Measurements from ENCODE around the gene COPS3.
A peak's percentile ranks its signal among the peaks of the same experiment; 100 is the strongest.

COPS3 gene

GRCh38 chr17:17242246-17242645 lies 38.8 kb downstream of the COPS3 start:
- DNase-seq (ENCODE audit: low read depth in 2 of 2), result no peak

DNA sequence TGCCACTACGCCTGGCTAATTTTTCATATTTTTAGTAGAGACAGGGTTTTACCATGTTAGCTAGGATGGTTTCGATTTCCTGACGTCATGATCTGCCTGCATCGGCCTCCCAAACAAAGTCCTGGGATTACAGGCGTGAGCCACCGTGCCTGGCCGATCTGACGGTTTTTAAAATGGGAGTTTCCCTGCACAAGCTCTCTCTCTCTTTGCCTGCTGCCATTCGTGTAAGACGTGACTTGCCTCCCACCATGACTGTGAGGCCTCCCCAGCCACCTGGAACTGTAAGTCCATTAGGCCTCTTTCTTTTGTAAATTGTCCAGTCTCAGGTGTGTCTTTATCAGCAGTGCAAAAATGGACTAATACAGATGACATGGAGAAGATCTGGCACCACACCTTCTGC lies 39.4 kb downstream of the COPS3 start:
- no peak for DNase-seq (ENCODE audit: low read depth in 2 of 2)

DNA sequence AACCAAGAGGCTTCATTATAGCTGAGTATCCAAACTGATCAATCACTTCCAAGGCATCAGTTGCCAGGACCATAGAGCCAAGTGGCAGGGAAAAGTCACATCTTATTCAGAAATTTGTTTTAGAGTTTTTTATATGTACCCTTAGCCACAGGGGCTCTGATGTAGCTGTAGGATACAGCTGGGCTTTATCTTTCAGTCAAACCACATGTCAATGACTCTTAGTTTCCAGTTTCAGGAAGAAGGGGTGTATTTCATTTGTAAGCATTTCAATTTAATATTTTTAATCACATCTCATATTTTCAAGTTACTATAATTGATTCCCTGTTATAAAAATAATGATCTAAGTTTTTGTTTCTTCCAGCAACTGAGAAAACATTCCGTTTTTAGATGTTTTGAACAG lies 41.2 kb downstream of the COPS3 start:
- DNase-seq (ENCODE audit: low read depth in 2 of 2), result no peak

DNA sequence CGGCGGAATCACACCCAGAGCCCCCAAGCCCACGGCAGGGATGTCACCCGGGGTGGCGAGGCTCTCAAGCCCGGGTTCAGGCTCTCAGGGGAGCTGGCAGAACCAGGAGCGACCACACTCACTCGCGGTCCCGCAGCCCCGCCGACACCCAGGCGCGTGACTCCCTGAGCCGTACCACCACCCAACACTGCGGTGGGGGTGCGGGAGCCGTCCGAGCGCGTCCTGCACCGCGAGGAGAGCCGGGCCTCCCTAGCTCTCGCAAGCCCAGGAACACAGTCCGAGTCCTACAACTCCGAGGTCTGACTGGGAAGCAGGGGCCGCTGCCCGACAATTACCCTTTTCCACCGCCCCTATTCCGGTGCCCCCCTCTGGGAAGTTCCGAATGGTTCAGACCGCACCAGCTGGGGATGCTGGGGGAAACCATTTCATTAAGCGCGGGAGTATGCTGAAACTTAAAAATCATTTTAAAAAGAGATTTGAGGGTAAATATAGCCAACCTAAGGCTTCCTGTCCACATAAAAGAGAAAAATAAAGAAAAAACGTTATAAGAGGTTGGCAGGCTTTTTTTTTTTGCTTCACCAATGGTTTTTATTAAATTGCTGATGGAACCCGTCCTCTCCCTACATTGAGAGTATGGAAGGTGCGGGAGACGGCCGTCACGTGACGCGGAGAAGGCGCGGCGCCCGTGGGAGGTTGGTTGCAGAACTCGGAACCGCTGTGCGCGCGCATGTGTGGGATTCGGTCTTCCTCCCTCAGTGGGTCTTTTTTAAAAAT lies 43.8 kb downstream of the COPS3 start, which contains the start of gene FLCN:
Gene FLCN (minus strand): TSS at position 143 of the 774 bp plus-strand sequence. CDS start 9,031 bp downstream, outside the sequence.
- peak; percentile 84 to 88 for DNase-seq (ENCODE audit: low read depth in 2 of 2)

DNA sequence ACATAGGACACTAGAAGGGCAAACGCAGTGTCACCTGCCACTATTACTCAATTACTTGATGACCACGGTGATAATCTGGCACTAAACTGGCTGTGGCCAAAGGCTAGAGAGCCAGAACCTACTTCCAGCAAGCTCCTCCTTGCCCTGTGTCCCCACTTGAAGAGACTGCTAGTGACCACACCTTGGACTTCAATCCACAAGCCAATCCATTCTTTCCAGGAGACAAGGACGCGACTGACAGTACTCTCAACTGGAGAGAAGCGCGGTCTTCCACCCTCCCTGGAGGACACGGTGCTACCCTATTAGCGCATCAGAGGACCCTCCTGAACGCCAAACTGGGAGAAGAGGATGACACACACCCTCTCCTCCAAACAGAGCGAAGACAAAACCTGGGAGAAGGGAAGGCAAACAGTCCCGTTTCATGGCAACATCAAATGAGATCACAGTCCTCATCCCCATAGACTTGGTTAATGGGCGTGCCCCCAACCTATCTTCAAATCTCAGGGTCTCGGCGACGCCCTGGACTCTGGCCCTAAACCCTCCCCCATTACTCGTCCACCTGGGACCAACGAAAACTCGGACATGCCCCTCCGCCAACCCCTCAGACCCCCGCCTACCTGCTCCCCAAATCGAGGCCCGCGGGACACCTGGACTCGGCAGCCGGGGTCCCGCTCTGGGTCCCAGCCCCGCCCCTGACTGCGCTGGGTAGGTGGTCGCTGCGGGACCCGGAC lies 44.6 kb downstream of the COPS3 start:
- no peak for DNase-seq (ENCODE audit: low read depth in 2 of 2)

DNA sequence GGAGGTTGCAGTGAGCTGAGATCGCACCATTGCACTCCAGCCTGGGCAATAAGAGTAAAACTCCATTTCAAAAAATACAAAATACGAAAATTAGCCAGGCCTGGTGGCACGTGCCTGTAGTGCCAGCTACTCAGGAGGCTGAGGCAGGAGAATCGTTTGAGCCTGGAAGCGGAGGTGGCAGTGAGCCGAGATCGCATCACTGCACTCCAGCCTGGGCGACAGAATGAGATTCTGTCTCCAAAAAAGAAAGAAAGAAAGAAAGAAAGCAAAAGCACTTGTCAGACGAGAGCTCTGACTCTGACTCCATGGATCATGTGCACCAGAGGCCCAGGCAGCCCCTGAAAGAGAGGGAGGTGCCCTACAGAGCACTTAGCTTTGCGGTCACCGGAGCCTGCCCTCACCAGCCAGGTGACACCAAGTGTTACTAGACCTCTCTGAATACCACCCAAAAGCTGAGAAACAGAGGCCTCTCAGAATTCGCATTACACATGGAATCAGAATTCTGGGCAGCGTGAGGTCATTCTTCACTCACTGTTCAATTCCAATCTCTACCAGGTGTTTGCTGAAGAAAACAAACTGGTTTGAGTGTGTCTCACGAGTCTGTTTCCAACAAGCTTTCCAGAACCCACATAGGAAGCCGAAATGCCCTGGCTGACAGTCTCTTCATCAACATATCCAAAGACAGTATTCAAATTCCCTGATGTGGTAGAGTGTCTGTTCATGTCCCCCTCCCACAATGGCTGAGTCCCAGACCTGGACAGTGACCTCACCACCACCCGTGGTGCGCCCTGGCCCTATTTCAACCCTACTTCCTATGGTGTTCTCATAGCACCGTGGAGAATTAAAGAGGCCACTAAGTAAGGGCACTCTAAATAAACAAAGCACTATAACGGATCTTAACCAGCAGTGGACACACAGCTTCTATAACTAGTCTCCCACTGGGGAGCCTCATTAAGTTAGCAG lies 45.6 kb downstream of the COPS3 start:
- no peak for DNase-seq (ENCODE audit: low read depth in 2 of 2)

DNA sequence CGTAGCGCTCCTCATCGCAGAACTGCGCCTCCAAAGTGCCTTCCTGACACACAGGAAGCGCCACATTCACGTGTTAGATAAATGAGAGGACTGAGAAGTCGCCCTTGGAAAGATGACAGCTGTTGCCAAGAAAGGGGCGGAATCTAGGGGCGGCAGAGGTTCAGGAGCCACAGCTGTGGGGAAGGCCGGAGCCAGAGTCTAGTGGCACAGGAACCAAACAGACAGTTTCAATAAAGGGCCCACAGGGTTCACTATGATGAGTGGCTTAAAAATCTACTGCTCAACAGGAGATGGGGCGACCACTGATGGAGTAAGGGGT lies 48.8 kb downstream of the COPS3 start:
- no peak for DNase-seq (ENCODE audit: low read depth in 2 of 2)

GRCh38 chr17:17231621-17232302 lies 49.3 kb downstream of the COPS3 start:
- no peak for DNase-seq (ENCODE audit: low read depth in 2 of 2)

GRCh38 chr17:17229416-17230384 lies 51.3 kb downstream of the COPS3 start:
- DNase-seq (ENCODE audit: low read depth in 2 of 2), result no peak

- no peak for DNase-seq (ENCODE audit: low read depth in 2 of 2)
Observed at GRCh38 chr17:17228521-17229279, 52.3 kb downstream of the COPS3 start.

- DNase-seq (ENCODE audit: low read depth in 2 of 2), result no peak
Observed at GRCh38 chr17:17227608-17228520, 53.2 kb downstream of the COPS3 start.

GRCh38 chr17:17226451-17227265 lies 54.4 kb downstream of the COPS3 start:
- DNase-seq (ENCODE audit: low read depth in 2 of 2), result no peak

- no peak for DNase-seq (ENCODE audit: low read depth in 2 of 2)
Observed at GRCh38 chr17:17225901-17226300, 55.1 kb downstream of the COPS3 start.

DNA sequence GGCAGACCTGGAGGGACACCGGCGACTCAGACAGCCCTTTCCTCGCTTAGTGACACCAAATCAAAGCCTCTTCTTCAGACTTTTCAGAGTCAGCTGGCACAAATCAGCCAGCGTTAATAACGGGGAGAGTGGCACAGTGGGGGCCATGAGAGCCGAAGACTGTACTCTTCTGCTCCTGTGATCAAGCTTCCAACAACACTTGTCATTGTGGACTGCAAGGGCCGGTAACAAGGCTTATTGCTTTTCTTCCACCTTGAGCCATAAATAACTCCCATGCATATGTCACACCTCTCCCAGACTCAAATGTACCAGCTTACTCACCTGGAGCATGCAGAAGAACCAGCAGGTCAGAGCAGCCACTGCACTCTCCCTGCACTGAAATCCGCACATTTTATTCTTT lies 56.9 kb downstream of the COPS3 start:
- no peak for DNase-seq (ENCODE audit: low read depth in 2 of 2)

- DNase-seq (ENCODE audit: low read depth in 2 of 2), result no peak
Observed at GRCh38 chr17:17223736-17224135, 57.3 kb downstream of the COPS3 start.

DNA sequence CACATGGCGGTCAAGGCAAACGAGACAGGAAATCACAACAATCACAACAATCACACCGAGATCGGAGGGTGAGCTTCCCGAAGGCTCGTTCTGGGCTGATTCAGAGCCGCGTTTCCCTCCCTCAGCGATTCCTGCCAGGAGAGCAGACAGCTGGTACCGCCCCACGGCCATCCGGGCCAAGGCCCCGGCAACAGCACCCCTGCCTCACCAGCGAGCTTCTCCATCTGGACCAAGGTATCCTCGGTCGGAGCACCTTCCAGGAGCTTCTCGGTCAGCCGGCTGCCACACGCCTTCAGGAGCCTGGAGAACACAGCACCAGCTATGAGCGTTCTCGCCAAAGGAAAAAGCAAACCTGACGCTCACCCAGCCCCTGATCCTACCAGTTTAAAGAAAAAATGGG lies 59.7 kb downstream of the COPS3 start:
- no peak for DNase-seq (ENCODE audit: low read depth in 2 of 2)

- DNase-seq (ENCODE audit: low read depth in 2 of 2), result no peak
Observed at GRCh38 chr17:17220529-17220928, 60.5 kb downstream of the COPS3 start.

- no peak for DNase-seq (ENCODE audit: low read depth in 2 of 2)
Observed at GRCh38 chr17:17217995-17218394, 63.1 kb downstream of the COPS3 start.

Measured in stimulated activated CD4-positive, alpha-beta T cell treated with anti-CD3 and anti-CD28 coated beads, Interleukin-4, amount 100 ng/mL, for 48 hours (primary cell).